AG20443 (cell line): ENCODE data around the gene TBC1D23.
"Not testable (repeated sequence)": the region's sequence is repeated elsewhere in the genome, so short reads cannot be mapped to it uniquely, and the experiment has no call there.

Experiments used
- DNase-seq: peaks from one replicate; pipeline ENCODE4 v3.0.0; 2012; ENCODE audit warnings: low spot score, mixed read lengths

TBC1D23 gene

GRCh38 chr3:100306695-100307094 is 45.9 kb downstream of the TBC1D23 start:
- DNase-seq = no peak

GRCh38 chr3:100310355-100310965 is 49.7 kb downstream of the TBC1D23 start:
- no peak for DNase-seq

- DNase-seq = no peak
Observed at GRCh38 chr3:100311011-100311410, 50.2 kb downstream of the TBC1D23 start.

GRCh38 chr3:100316641-100317069 is 55.9 kb downstream of the TBC1D23 start:
- peak; percentile 56 for DNase-seq

- DNase-seq = no peak
Observed at GRCh38 chr3:100317912-100318311, 57.1 kb downstream of the TBC1D23 start.

- no peak for DNase-seq
Observed at GRCh38 chr3:100319951-100320350, 59.2 kb downstream of the TBC1D23 start.

GRCh38 chr3:100324044-100324443 is 63.3 kb downstream of the TBC1D23 start:
- DNase-seq = no peak

- DNase-seq = no peak
Observed at GRCh38 chr3:100325827-100326226, 65.0 kb downstream of the TBC1D23 start.

GRCh38 chr3:100327377-100327776 is 66.6 kb downstream of the TBC1D23 start:
- not testable (repeated sequence) for DNase-seq

- DNase-seq = no peak
Observed at GRCh38 chr3:100329800-100330489, 69.2 kb downstream of the TBC1D23 start.

GRCh38 chr3:100330651-100331050 is 69.9 kb downstream of the TBC1D23 start:
- no peak for DNase-seq

GRCh38 chr3:100331660-100332059 is 70.9 kb downstream of the TBC1D23 start:
- DNase-seq = no peak

- no peak for DNase-seq
Observed at GRCh38 chr3:100333051-100333450, 72.3 kb downstream of the TBC1D23 start.

- no peak for DNase-seq
Observed at GRCh38 chr3:100333970-100334487, 73.2 kb downstream of the TBC1D23 start.

- peak; percentile 96 for DNase-seq
Observed at GRCh38 chr3:100334488-100335351, 73.9 kb downstream of the TBC1D23 start, which contains the start of gene NIT2. NIT2 (plus strand) TSS chr3:100334757; CDS start chr3:100334792, 35 bp downstream.

GRCh38 chr3:100335434-100335833 is 74.6 kb downstream of the TBC1D23 start:
- peak; percentile 18 for DNase-seq

GRCh38 chr3:100336229-100336628 is 75.4 kb downstream of the TBC1D23 start:
- not testable (repeated sequence) for DNase-seq

- DNase-seq = no peak
Observed at GRCh38 chr3:100338911-100339310, 78.1 kb downstream of the TBC1D23 start.

- DNase-seq = no peak
Observed at GRCh38 chr3:100339786-100340185, 79.0 kb downstream of the TBC1D23 start.

- DNase-seq = no peak
Observed at GRCh38 chr3:100340527-100340926, 79.7 kb downstream of the TBC1D23 start.

- DNase-seq = no peak
Observed at GRCh38 chr3:100348727-100349126, 87.9 kb downstream of the TBC1D23 start.

- not testable (repeated sequence) for DNase-seq
Observed at GRCh38 chr3:100351770-100352169, 91.0 kb downstream of the TBC1D23 start.
